Tibial nerve (tissue), 4 donors: ENCODE results near the gene STARD6.

ENCODE experiments used
- CTCF ChIP-seq, 5 experiments: fragments of 200-600 bp in 3 of 5; fragments of 450-650 bp in 2 of 5; sonication (generic) in 3 of 5; IDR thresholded peaks; one replicate each; pipeline ENCODE4 v1.5.1; 2016 to 2019; ENCODE audit warnings: antibody characterized with exemption in 5 of 5, mild to moderate bottlenecking in 3 of 5, moderate library complexity in 2 of 5
- EP300 ChIP-seq, 2 donors: sonication (generic); formaldehyde crosslinking; IDR thresholded peaks; one replicate each; pipeline ENCODE4 v1.6.1; 2017; ENCODE audit warnings: antibody characterized with exemption in 2 of 2, mild to moderate bottlenecking in 1 of 2
- POLR2A ChIP-seq, 2 donors: fragments of 450-650 bp; IDR thresholded peaks; one replicate each; pipeline ENCODE4 v1.6.1; 2017; ENCODE audit warnings: antibody characterized with exemption in 2 of 2, mild to moderate bottlenecking in 2 of 2, moderate library complexity in 2 of 2

GRCh38 chr18:54329787-54330186, 27.9 kb downstream of the STARD6 start:
- no peak for TF ChIP-seq CTCF (IDR thresholded peaks at IDR 0.05)
- TF ChIP-seq POLR2A (IDR thresholded peaks at IDR 0.05): no peak
- no peak for TF ChIP-seq EP300 (IDR thresholded peaks at IDR 0.05)
